ENCODE measurements around the gene ZSCAN1.

Gene ZSCAN1

GRCh38 chr19:58084596-58085347, 50.9 kb downstream of the ZSCAN1 start:
- no peak for DNase-seq (ENCODE audit: low spot score)

DNA sequence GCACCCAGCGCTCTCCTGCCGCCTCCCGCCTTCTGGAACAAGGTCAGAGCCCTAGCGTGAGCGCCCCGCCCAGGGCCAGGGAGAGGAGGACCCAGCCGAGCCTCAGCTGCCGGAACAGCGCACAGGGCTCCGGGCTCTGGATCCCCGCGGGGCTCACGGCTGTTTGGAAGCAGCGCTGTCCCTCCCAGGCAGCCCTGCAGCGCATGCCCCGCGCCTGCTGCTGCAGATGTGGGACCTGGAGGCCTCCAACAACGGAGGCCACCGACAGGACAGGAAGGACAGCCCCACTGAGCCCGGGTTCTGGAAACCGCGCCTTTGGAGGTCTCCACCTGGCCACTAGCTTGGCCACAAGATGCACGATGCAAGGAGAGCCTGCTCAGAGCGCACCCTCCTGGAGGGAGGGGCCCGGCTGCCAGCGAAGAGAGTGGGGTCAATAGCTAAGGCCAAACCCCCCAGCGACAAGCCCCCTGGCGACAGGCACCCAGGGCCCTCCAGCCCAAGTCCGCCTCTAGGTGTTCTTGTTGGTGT, 51.6 kb downstream of the ZSCAN1 start:
- no peak for DNase-seq (ENCODE audit: low spot score)

- DNase-seq (ENCODE audit: low spot score), result no peak
These were observed 53.2 kb downstream of the ZSCAN1 start for GRCh38 chr19:58086825-58087710.

DNA sequence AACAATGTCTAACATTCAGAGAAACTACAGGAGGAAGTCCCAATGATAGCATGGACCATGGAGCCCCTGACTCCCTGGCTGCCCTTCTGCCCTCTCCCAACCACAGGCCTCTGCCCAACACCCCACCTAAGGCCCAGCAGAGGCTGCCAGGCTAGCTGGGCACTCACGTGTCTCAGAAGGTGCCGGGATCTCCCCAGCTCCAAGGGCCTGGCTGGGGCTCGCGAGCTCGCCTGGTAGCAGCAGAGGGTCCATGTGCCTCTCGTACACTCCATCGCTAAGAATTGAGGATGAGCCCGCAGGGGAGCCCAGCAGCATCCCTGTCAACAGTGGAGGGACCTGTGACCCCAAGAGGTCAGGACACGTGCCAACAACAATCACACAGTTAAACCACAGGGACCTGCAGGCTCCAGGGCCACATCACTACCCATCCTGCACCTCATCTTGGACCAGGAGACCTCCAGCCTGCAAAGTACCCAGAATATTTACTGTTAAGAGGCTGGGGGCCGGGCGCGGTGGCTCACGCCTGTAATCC, 54.8 kb downstream of the ZSCAN1 start:
- no peak for DNase-seq (ENCODE audit: low spot score)

DNA sequence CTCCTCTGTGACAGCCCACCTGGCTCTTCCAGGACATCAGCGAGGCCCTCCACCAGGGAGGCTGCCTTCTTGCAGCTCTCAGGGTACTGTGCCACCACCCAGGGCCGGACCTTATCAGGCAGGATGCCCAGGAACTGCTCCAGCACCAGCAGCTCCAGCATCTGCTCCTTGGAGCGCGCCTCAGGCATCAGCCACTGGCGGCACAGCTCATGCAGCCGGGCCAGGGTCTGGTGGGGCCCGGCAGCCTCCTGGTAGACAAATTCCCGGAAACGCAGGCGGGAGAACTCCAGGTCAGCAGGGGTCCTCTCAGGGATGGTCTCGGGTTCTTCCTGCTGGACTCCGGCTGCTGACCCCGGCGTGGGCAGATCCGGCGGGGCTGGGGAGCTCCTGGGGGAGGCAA, 56.0 kb downstream of the ZSCAN1 start:
- DNase-seq (ENCODE audit: low spot score), result no peak

GRCh38 chr19:58091251-58091995, 57.6 kb downstream of the ZSCAN1 start:
- DNase-seq (ENCODE audit: low spot score), result no peak

GRCh38 chr19:58093071-58093470, 59.2 kb downstream of the ZSCAN1 start:
- DNase-seq (ENCODE audit: low spot score), result no peak

DNA sequence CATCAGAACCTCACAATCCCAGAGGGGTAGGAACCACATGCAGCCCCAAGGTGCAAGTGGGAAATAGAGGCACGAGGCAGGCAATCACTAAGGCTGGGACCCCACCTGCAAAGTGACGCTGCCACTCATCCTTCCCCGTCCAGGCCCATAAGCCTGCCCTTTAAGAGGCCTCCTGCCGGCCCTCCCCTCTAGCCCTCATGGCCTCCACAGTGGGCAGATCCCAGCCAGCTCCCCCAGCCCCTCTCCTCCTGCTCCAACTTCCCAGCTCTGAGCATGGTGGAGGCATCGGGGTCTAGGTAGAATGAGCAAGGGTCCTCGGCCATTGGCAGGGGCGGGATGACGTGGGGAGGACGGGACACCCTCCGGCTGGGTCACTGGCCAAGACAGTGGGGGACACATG, 61.5 kb downstream of the ZSCAN1 start:
- no peak for DNase-seq (ENCODE audit: low spot score)

- DNase-seq (ENCODE audit: low spot score), result no peak
These were observed 63.1 kb downstream of the ZSCAN1 start for GRCh38 chr19:58096884-58097283.

DNA sequence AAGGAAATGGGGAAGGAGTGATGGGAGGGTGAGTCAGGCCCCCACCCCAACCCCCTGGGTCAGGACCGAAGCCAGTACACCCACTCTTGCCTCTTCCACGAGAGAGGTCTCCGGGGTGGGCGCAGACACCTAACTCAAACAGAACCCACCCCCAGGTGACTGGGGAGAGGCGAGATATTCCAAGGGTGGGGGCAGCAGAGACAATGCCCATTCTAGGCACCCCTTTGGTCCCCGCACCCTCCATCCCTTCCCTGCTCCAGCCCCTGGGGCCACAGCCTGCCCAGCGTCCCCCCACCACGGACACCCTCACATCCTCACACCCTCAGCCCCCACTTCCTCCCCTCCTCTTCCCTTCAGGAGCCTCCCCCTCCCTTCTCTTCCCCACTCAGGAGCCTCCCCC, 63.5 kb downstream of the ZSCAN1 start:
- no peak for DNase-seq (ENCODE audit: low spot score)

GRCh38 chr19:58097781-58098681, 64.2 kb downstream of the ZSCAN1 start, which contains the start of gene ZSCAN18:
Gene ZSCAN18, minus strand, starts transcription at chr19:58098231. Its CDS starts 7,964 bp downstream, at chr19:58090267.
- peak; percentile 98 for DNase-seq (ENCODE audit: low spot score)

DNA sequence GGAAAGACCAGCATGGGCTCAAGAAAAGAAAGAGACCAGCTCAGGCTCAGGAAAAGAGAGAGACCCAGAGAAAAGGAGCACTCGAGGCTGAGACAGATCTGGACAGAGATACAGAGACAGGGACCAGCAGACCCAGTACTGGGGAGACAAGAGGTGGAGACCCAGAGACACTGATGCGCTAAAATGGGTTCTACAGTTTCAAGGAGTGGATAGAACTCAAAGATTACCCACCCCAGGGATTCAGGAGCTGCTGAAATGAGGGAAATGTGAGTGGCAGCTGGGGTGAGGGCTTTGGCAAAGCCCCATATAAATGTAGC, 64.8 kb downstream of the ZSCAN1 start:
- no peak for DNase-seq (ENCODE audit: low spot score)

Data from Ammon's horn (tissue), 1 donor.